DMS114 treated with DMSO at 0.1 percent for 48 hours (cell line): ENCODE data around the gene BAIAP2.
"Not testable (repeated sequence)": the region's sequence is repeated elsewhere in the genome, so short reads cannot be mapped to it uniquely, and the experiment has no call there.

Experiments
- DNase-seq: peaks from one replicate; lab custom pipeline; 2025; ENCODE audit not compliant: unreplicated experiment; lab: John Stamatoyannopoulos, UW

The BAIAP2 gene

GRCh38 chr17:81154016-81154415 is 119.1 kb downstream of the BAIAP2 start:
- not testable (repeated sequence) for DNase-seq

GRCh38 chr17:81154961-81155360 is 120.0 kb downstream of the BAIAP2 start:
- DNase-seq = no peak

GRCh38 chr17:81156866-81157805 is 122.2 kb downstream of the BAIAP2 start:
- DNase-seq = no peak

GRCh38 chr17:81157848-81158687 is 123.1 kb downstream of the BAIAP2 start:
- no peak for DNase-seq

- DNase-seq = no peak
Measured at GRCh38 chr17:81158688-81159590, 124.0 kb downstream of the BAIAP2 start.

- DNase-seq = no peak
Measured at GRCh38 chr17:81159611-81160265, 124.8 kb downstream of the BAIAP2 start.

GRCh38 chr17:81160306-81160705 is 125.4 kb downstream of the BAIAP2 start:
- no peak for DNase-seq

GRCh38 chr17:81160747-81161453 is 125.9 kb downstream of the BAIAP2 start:
- DNase-seq = no peak

- no peak for DNase-seq
Measured at GRCh38 chr17:81161536-81161935, 126.6 kb downstream of the BAIAP2 start.

GRCh38 chr17:81161972-81162371 is 127.0 kb downstream of the BAIAP2 start:
- DNase-seq = no peak

GRCh38 chr17:81162491-81162890 is 127.5 kb downstream of the BAIAP2 start:
- DNase-seq = no peak

- no peak for DNase-seq
Measured at GRCh38 chr17:81163051-81163695, 128.2 kb downstream of the BAIAP2 start.

- no peak for DNase-seq
Measured at GRCh38 chr17:81163703-81164370, 128.9 kb downstream of the BAIAP2 start.

GRCh38 chr17:81164371-81165245 is 129.7 kb downstream of the BAIAP2 start:
- DNase-seq = no peak

- DNase-seq = no peak
Measured at GRCh38 chr17:81165246-81166032, 130.5 kb downstream of the BAIAP2 start, which contains the start of gene PVALEF. Gene PVALEF (plus strand): TSS chr17:81165507. CDS start chr17:81181227, 15,720 bp downstream.

- no peak for DNase-seq
Measured at GRCh38 chr17:81166033-81166492, 131.1 kb downstream of the BAIAP2 start, which contains the start of gene AATK. Gene AATK (minus strand): TSS chr17:81166221. CDS start chr17:81165992, 229 bp downstream.
